Spleen (tissue), 11 donors: Measurements from ENCODE around the gene PTPRU. TPM values are rescaled to one million over a fixed set of nuclear protein-coding genes. Genes with fewer than 3 reads are reported as not detected.

Source experiments
- DNase-seq: peaks from one replicate; pipeline ENCODE4 v3.0.0-alpha.2; 2020
- H3K27ac ChIP-seq, 8 donors: fragments of 200-600 bp; sonication (generic) in 7 of 8; 1 replicate in 4 of 8; 2 replicates in 4 of 8; pipeline versions ENCODE4 v1.5.0 to v1.8.0; 2016 to 2021; ENCODE audit warnings: inconsistent platforms in 4 of 8, mild to moderate bottlenecking in 4 of 8, moderate library complexity in 1 of 8
- H3K27me3 ChIP-seq, 7 donors: fragments of 200-600 bp; sonication (generic) in 6 of 7; replicated peaks in 1 of 7; 1 replicate in 4 of 7; 2 replicates in 3 of 7; pipeline versions ENCODE4 v1.5.0 to v1.8.0; 2016 to 2021; ENCODE audit warnings: inconsistent platforms in 3 of 7, mild to moderate bottlenecking in 1 of 7
- H3K36me3 ChIP-seq, 6 donors: fragments of 200-600 bp; sonication (generic) in 5 of 6; 1 replicate in 4 of 6; 2 replicates in 2 of 6; pipeline versions ENCODE4 v1.5.0 to v1.8.0; 2016 to 2021; ENCODE audit warnings: inconsistent platforms in 2 of 6
- H3K4me1 ChIP-seq, 6 donors: fragments of 200-600 bp; sonication (generic) in 5 of 6; 1 replicate in 3 of 6; 2 replicates in 3 of 6; pipeline versions ENCODE4 v1.5.0 to v1.8.0; 2016 to 2021; ENCODE audit warnings: inconsistent platforms in 3 of 6
- H3K4me3 ChIP-seq, 8 donors: fragments of 200-600 bp; sonication (generic) in 7 of 8; 1 replicate in 4 of 8; 2 replicates in 4 of 8; pipeline versions ENCODE4 v1.5.0 to v1.8.0; 2016 to 2021; ENCODE audit warnings: inconsistent platforms in 4 of 8, mild to moderate bottlenecking in 4 of 8, moderate library complexity in 2 of 8
- H3K9me3 ChIP-seq, 8 donors: fragments of 200-600 bp; sonication (generic) in 7 of 8; 1 replicate in 4 of 8; 2 replicates in 4 of 8; pipeline versions ENCODE4 v1.5.0 to v1.8.0; 2016 to 2021; ENCODE audit warnings: inconsistent platforms in 4 of 8
- CTCF ChIP-seq, 11 experiments: fragments of 200-600 bp in 7 of 11; fragments of 450-650 bp in 4 of 11; sonication (generic) in 4 of 11; IDR thresholded peaks in 8 of 11; conservative IDR thresholded peaks in 3 of 11; 1 replicate in 7 of 11; 2 replicates in 4 of 11; pipeline versions ENCODE4 v1.4.0 to v1.8.0; 2016 to 2021; ENCODE audit warnings: antibody characterized with exemption in 11 of 11, inconsistent platforms in 4 of 11, mild to moderate bottlenecking in 1 of 11
- POLR2A ChIP-seq, 3 donors: fragments of 450-650 bp; IDR thresholded peaks; one replicate each; pipeline ENCODE4 v1.5.1; 2017; ENCODE audit warnings: antibody characterized with exemption in 3 of 3, mild to moderate bottlenecking in 1 of 3
- POLR2AphosphoS5 ChIP-seq, 3 donors: sonication (generic); formaldehyde crosslinking; IDR thresholded peaks; one replicate each; pipeline ENCODE4 v1.5.1; 2017; ENCODE audit warnings: antibody characterized with exemption in 3 of 3
- WGBS, 5 donors: extraction: QIAGEN DNeasy Blood & Tissue Kit in 3 of 5; methylation state at CpG; one replicate each; pipeline versions ENCODE4 v1.1.5 to v1.1.7; 2013 to 2018; 5-methylcytosine and 5-hydroxymethylcytosine counted together
- intact Hi-C: fragments of 100-400 bp; cut with DNase I; formaldehyde crosslinking; loops from one replicate; pipeline ENCODE4 v1.15.0; 2023; ENCODE audit warnings: low total_unique reads
- polyA plus RNA-seq, 3 donors: library from polyadenylated mRNA; stranded (reverse); fragments of 200-250 nt; gene quantifications; one replicate each; pipeline ENCODE4 v1.2.1, GENCODE V29; 2013
- total RNA-seq, 7 donors: library from RNA; depleted of rRNA in 3 of 7; stranded (reverse); fragments of >200 nt in 3 of 7; fragmentation: NEBNext Ultra II Directional in 4 of 7; extraction: Animal tissue kit (Norgen Biotek cat#: 25700) in 4 of 7; gene quantifications; one replicate each; pipeline versions ENCODE4 v1.1.0 to v1.2.1, GENCODE V29; 2016 to 2021
- donor health status: healthy with polysubstance abuse.
- donor health status: DM: no; HTN: no; CAD: no; lungs with moderate emphysema.
- donor health status: DM: no; HTN: no; CAD: no.
- donor health status: Bipolar disorder and iron deficiency.
- donor health status: healthy.
- donor health status: DM: no; HTN: no; CAD: no.
- donor health status: DM: yes; HTN: yes; CAD: no.

Gene PTPRU
- total and polyA plus RNA-seq, 10 donors = 1.00 to 10.8 (median 5.2) TPM

DNA sequence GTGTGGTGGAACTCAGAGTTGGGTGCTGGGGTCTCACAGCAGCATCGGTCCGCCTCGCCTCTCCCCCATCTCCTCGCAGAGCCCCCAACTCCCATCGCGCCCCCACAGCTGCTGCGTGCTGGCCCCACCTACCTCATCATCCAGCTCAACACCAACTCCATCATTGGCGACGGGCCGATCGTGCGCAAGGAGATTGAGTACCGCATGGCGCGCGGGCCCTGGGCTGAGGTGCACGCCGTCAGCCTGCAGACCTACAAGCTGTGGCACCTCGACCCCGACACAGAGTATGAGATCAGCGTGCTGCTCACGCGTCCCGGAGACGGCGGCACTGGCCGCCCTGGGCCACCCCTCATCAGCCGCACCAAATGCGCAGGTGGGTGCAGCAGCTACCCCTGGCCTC, 24.2 kb downstream of the PTPRU start:
- intact Hi-C loops = no loop called here
- TF ChIP-seq POLR2AphosphoS5 (IDR thresholded peaks at IDR 0.05) = no peak
- no peak for TF ChIP-seq POLR2A (IDR thresholded peaks at IDR 0.05)
- no peak for TF ChIP-seq CTCF (IDR thresholded peaks at IDR 0.05 in 8 of 11, conservative IDR thresholded peaks at IDR 0.05 in 3 of 11)
- no peak overlapping the region for H3K27ac ChIP-seq
- no peaks in the 10 kb centered on the region for H3K36me3 ChIP-seq
- H3K4me3 ChIP-seq = peak overlapping the region in 3 of 8 donors; percentile 50 to 78 (median 52)
- no peak for DNase-seq
- peaks cover 7 to 25% (median 16%) of the 10 kb centered on the region in 6 donors for H3K4me1 ChIP-seq
- H3K9me3 ChIP-seq = peaks cover 0 to 4% (median 0%) of the 10 kb centered on the region in 8 donors
- peaks cover 0 to 78% (median 38%) of the 10 kb centered on the region in 7 donors for H3K27me3 ChIP-seq
- 23 to 61% (median 36%) methylated on average over 10 to 29 of the region's 29 CpGs for WGBS, 5 donors

DNA sequence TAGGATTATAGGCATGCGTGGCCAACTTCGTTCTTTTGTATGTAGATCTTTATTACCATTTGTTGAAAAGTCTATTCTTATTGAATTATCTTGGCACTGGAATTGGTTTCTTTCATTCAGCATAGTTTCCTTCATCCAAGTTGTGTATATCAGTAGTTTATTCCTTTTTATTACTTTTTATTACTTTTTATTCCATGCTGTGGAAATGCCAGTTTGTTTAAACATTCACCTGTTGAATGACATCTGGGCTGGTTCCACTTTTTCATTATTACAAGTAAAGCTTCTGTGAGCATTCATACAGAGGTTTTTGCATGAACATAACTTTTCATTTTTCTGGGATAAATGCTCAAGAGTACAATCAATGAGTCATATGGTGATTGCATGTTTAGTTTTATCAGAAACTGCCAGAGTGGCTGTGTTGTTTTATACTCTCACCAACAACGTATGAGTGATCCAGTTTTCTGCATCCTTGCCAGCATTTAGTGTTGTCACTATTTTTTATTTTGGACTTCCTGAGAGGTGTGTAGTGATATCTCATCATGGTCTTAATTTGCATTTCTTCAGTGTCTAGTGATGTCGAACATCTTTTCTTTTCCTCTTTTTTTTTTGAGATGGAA, 28.6 kb downstream of the PTPRU start:
- no peak for TF ChIP-seq POLR2A (IDR thresholded peaks at IDR 0.05)
- Histone ChIP-seq H3K27ac (no peak overlapping the region), H3K4me1 (peaks cover 0 to 10% (median 5%) of the 10 kb centered on the region in 6 donors), H3K27me3 (peaks cover 0 to 89% (median 21%) of the 10 kb centered on the region in 7 donors), H3K36me3 (no peaks in the 10 kb centered on the region), H3K9me3 (peaks cover 0 to 4% (median 0%) of the 10 kb centered on the region in 8 donors), H3K4me3 (no peak overlapping the region)
- no peak for DNase-seq
- intact Hi-C loops = no loop called here
- WGBS, 5 donors = 80 to 92% (median 84%) methylated on average over 4 of the region's 4 CpGs

DNA sequence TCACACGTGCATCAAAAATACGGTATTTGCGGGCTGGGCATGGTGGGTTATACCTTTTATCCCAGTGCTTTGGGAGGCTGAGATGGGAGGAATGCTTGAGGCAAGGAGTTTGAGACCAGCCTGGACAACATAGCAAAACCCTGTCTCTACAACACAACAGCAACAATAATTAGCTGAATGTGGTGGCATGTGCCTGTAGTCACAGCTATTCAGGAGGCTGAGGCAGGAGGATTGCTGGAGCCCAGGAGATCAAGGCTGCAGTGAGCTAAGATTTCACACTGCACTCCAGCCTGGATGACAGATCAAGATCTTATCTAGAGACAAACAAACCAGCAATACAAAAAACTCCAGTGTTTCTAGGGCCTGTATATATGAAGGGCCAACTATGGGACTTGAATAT, 30.6 kb downstream of the PTPRU start:
- Histone ChIP-seq H3K36me3 (no peaks in the 10 kb centered on the region), H3K4me3 (no peak overlapping the region), H3K27me3 (peaks cover 0 to 86% (median 4%) of the 10 kb centered on the region in 7 donors), H3K9me3 (peaks cover 0 to 4% (median 0%) of the 10 kb centered on the region in 8 donors), H3K4me1 (no peaks in the 10 kb centered on the region), H3K27ac (no peak overlapping the region)
- 92 to 98% (median 95%) methylated on average over 3 of the region's 3 CpGs for WGBS, 5 donors
- TF ChIP-seq POLR2AphosphoS5 (IDR thresholded peaks at IDR 0.05) (no peak), POLR2A (IDR thresholded peaks at IDR 0.05) (no peak), CTCF (IDR thresholded peaks at IDR 0.05 in 8 of 11, conservative IDR thresholded peaks at IDR 0.05 in 3 of 11) (no peak)
- intact Hi-C loops = no loop called here
- peak; percentile 7 for DNase-seq

- 62 to 73% (median 67%) methylated on average over 9 of the region's 9 CpGs for WGBS, 5 donors
- no peak for TF ChIP-seq POLR2A (IDR thresholded peaks at IDR 0.05)
- no peak for TF ChIP-seq POLR2AphosphoS5 (IDR thresholded peaks at IDR 0.05)
- no peak for TF ChIP-seq CTCF (IDR thresholded peaks at IDR 0.05 in 8 of 11, conservative IDR thresholded peaks at IDR 0.05 in 3 of 11)
- H3K4me3 ChIP-seq = no peak overlapping the region
- DNase-seq = peak; percentile 13
- H3K36me3 ChIP-seq = no peaks in the 10 kb centered on the region
- no peaks in the 10 kb centered on the region for H3K4me1 ChIP-seq
- H3K27me3 ChIP-seq = peaks cover 0 to 87% (median 4%) of the 10 kb centered on the region in 7 donors
- no peak overlapping the region for H3K27ac ChIP-seq
- intact Hi-C loops = no loop called here
- H3K9me3 ChIP-seq = peaks cover 0 to 4% (median 0%) of the 10 kb centered on the region in 8 donors
Observed at GRCh38 chr1:29267321-29268070, 31.2 kb downstream of the PTPRU start.
